HPDE6-E6E7 (cell line): ENCODE measurements around the gene RNF39.
"Not testable (repeated sequence)": the region's sequence is repeated elsewhere in the genome, so short reads cannot be mapped to it uniquely, and the experiment has no call there.

Experiments
- DNase-seq: peaks from one replicate; pipeline ENCODE4 v3.0.0; 2011; ENCODE audit warnings: missing footprints; ENCODE audit errors: extremely low spot score

RNF39 gene

GRCh38 chr6:30075094-30075789, at the start of gene RNF39:
Gene RNF39, minus strand, starts transcription at chr6:30075769. Its CDS starts 184 bp downstream, at chr6:30075585.
- no peak for DNase-seq

GRCh38 chr6:30122515-30122914, 46.9 kb upstream of the RNF39 start:
- no peak for DNase-seq

- no peak for DNase-seq
These were observed 46.1 kb upstream of the RNF39 start for GRCh38 chr6:30121446-30122366.

- DNase-seq, result not testable (repeated sequence)
These were observed 43.1 kb upstream of the RNF39 start for GRCh38 chr6:30118691-30119090.

GRCh38 chr6:30116724-30117123, 41.2 kb upstream of the RNF39 start:
- DNase-seq, result no peak

- no peak for DNase-seq
These were observed 38.3 kb upstream of the RNF39 start for GRCh38 chr6:30113841-30114240.

GRCh38 chr6:30113003-30113759, 37.6 kb upstream of the RNF39 start, which contains the start of gene TRIM31:
Gene TRIM31, minus strand, starts transcription at chr6:30113090. Its CDS starts 285 bp downstream, at chr6:30112805.
- no peak for DNase-seq

GRCh38 chr6:30112402-30112994, 36.9 kb upstream of the RNF39 start:
- DNase-seq, result no peak

GRCh38 chr6:30111266-30111856, 35.8 kb upstream of the RNF39 start:
- no peak for DNase-seq

- DNase-seq, result no peak
These were observed 29.1 kb upstream of the RNF39 start for GRCh38 chr6:30104661-30105060.

GRCh38 chr6:30103872-30104179, 28.3 kb upstream of the RNF39 start:
- no peak for DNase-seq

GRCh38 chr6:30102970-30103871, 27.7 kb upstream of the RNF39 start:
- DNase-seq, result peak; percentile 75

GRCh38 chr6:30102414-30102969, 26.9 kb upstream of the RNF39 start:
- peak; percentile 20 for DNase-seq

- peak; percentile 90 for DNase-seq
These were observed 26.2 kb upstream of the RNF39 start for GRCh38 chr6:30101444-30102413.

GRCh38 chr6:30100585-30101443, 25.2 kb upstream of the RNF39 start:
- DNase-seq, result peak; percentile 60

- no peak for DNase-seq
These were observed 24.6 kb upstream of the RNF39 start for GRCh38 chr6:30100154-30100553.

- no peak for DNase-seq
These were observed 22.6 kb upstream of the RNF39 start for GRCh38 chr6:30097902-30098768.
